Right lobe of liver (tissue), 4 donors: Measurements from ENCODE around the gene VILL.

ENCODE experiments used
- CTCF ChIP-seq, 4 donors: fragments of 200-600 bp in 3 of 4; fragments of 450-650 bp in 1 of 4; IDR thresholded peaks; one replicate each; pipeline versions ENCODE4 v1.5.1 to v1.8.0; 2016 to 2022; ENCODE audit warnings: antibody characterized with exemption in 4 of 4, mild to moderate bottlenecking in 2 of 4
- POLR2A ChIP-seq: fragments of 450-650 bp; IDR thresholded peaks from one replicate; pipeline ENCODE4 v1.6.1; 2017; ENCODE audit warnings: antibody characterized with exemption, mild to moderate bottlenecking
- donor health status: DM: no; HTN: no; CAD: no.
- donor health status: DM: no; HTN: no; CAD: no.
- donor health status: DM: no; HTN: yes; CAD: no.

- no peak for TF ChIP-seq CTCF (IDR thresholded peaks at IDR 0.05)
- TF ChIP-seq POLR2A: no peak
Observed at GRCh38 chr3:37971467-37971866, 19.1 kb upstream of the VILL start.
